HCT116 (cell line): ENCODE results near the gene UBXN10. TPM values are rescaled to one million over a fixed set of nuclear protein-coding genes. Genes with fewer than 3 reads are reported as not detected.

Experiments
- ATAC-seq: fragments of 200-7000 bp; cut with Tn5 transposase; 2 replicates; pipeline ENCODE4 v1.9.1; 2020; ENCODE audit warnings: mild to moderate bottlenecking, moderate library complexity
- BruUV-seq: library from RNA; stranded (reverse); fragments of 400-500 nt; replicated peaks from 2 replicates; lab custom pipeline; 2021; lab: Mats Ljungman, UMichigan
- CTCF ChIA-PET: fragments of 300-600 bp; sonication (Branson Sonifier 250); formaldehyde crosslinking; loops from one replicate; lab custom pipeline; 2021; ENCODE audit warnings: antibody characterized with exemption; lab: Charles Lee
- POLR2A ChIA-PET: fragments of 300-600, 350-600 bp; sonication (Branson Sonifier 250); formaldehyde crosslinking; loops from one replicate; lab custom pipeline; 2021; ENCODE audit warnings: antibody characterized with exemption; lab: Charles Lee
- RAD21 ChIA-PET, 2 experiments: fragments of 300-600 bp; sonication (Branson Sonifier 250); formaldehyde crosslinking; loops; one replicate each; lab custom pipeline; 2023; ENCODE audit warnings: low total read pairs in 2 of 2; ENCODE audit not compliant: uncharacterized antibody in 2 of 2, unreplicated experiment in 2 of 2, low non-redundant PET in 1 of 2; lab: Charles Lee
- DNase-seq: peaks from one replicate; pipeline ENCODE4 v3.0.0-alpha.2; 2010; ENCODE audit warnings: low read depth, low spot score
- H2AFZ ChIP-seq: fragments of 200-600 bp; shearing (Covaris generic), sonication (generic); 2 replicates; pipeline ENCODE4 v1.6.1; 2017; ENCODE audit warnings: low read depth, mixed run types, mixed read lengths, antibody characterized with exemption, low read length; ENCODE audit not compliant: poor library complexity, severe bottlenecking
- H3K27ac ChIP-seq: 2 replicates; pipeline ENCODE4 v1.5.1; 2012; ENCODE audit warnings: low read depth, low read length
- H3K27me3 ChIP-seq: fragments of 200-600 bp; sonication (generic); 2 replicates; pipeline ENCODE4 v1.6.1; 2016; ENCODE audit warnings: mixed run types, low read length, mixed read lengths; ENCODE audit not compliant: insufficient read depth
- H3K36me3 ChIP-seq, 2 experiments: fragments of 200-500 bp in 1 of 2; fragments of 200-600 bp in 1 of 2; sonication (Bioruptor generic) in 1 of 2; sonication (generic) in 1 of 2; 2 replicates each; pipeline versions ENCODE4 v1.5.1 to v1.6.1; 2014 to 2016; ENCODE audit warnings: low read length in 2 of 2, inconsistent platforms in 1 of 2, mixed read lengths in 1 of 2, mixed run types in 1 of 2; ENCODE audit not compliant: insufficient read depth in 2 of 2, control insufficient read depth in 1 of 2
- H3K4me1 ChIP-seq, 2 experiments: fragments of 200-600 bp in 1 of 2; sonication (generic) in 1 of 2; 2 replicates each; pipeline versions ENCODE4 v1.5.1 to v1.6.1; 2012 to 2017; ENCODE audit warnings: low read length in 2 of 2, inconsistent platforms in 1 of 2, mild to moderate bottlenecking in 1 of 2, mixed read lengths in 1 of 2, mixed run types in 1 of 2, moderate library complexity in 1 of 2; ENCODE audit not compliant: insufficient read depth in 2 of 2, control insufficient read depth in 1 of 2
- H3K4me2 ChIP-seq: fragments of 200-600 bp; sonication (generic); 2 replicates; pipeline ENCODE4 v1.6.1; 2017; ENCODE audit warnings: mixed run types, low read length, mixed read lengths
- H3K4me3 ChIP-seq, 2 experiments: fragments of 200-600 bp in 1 of 2; sonication (generic) in 1 of 2; replicated peaks in 1 of 2; 2 replicates each; pipeline ENCODE4 v1.5.1; 2011 to 2016; ENCODE audit warnings: low read length in 2 of 2, control low read depth in 1 of 2, low read depth in 1 of 2, mild to moderate bottlenecking in 1 of 2, mixed read lengths in 1 of 2, mixed run types in 1 of 2
- H3K79me2 ChIP-seq: fragments of 200-600 bp; sonication (generic); 2 replicates; pipeline ENCODE4 v1.6.1; 2017; ENCODE audit warnings: mild to moderate bottlenecking, mixed run types, low read length, moderate library complexity, mixed read lengths; ENCODE audit not compliant: insufficient read depth
- H3K9ac ChIP-seq: fragments of 200-600 bp; sonication (generic); 2 replicates; pipeline ENCODE4 v1.6.1; 2016; ENCODE audit warnings: low read length, mixed read lengths
- H3K9me2 ChIP-seq: fragments of 200-600 bp; sonication (generic), shearing (Covaris generic); 2 replicates; pipeline ENCODE4 v1.6.1; 2017; ENCODE audit warnings: mixed run types, mild to moderate bottlenecking, moderate library complexity; ENCODE audit not compliant: insufficient read depth
- H3K9me3 ChIP-seq, 2 experiments: fragments of 200-500 bp in 1 of 2; fragments of 200-600 bp in 1 of 2; sonication (Bioruptor generic) in 1 of 2; sonication (generic) in 1 of 2; 2 replicates each; pipeline ENCODE4 v1.6.1; 2014 to 2017; ENCODE audit warnings: low read length in 2 of 2, mixed read lengths in 2 of 2, inconsistent platforms in 1 of 2, low read depth in 1 of 2, mild to moderate bottlenecking in 1 of 2, mixed run types in 1 of 2, moderate library complexity in 1 of 2; ENCODE audit not compliant: control insufficient read depth in 1 of 2, insufficient read depth in 1 of 2
- H4K20me1 ChIP-seq: fragments of 200-600 bp; sonication (generic), shearing (Covaris generic); 2 replicates; pipeline ENCODE4 v1.6.1; 2017; ENCODE audit warnings: mixed run types, mild to moderate bottlenecking, moderate library complexity; ENCODE audit not compliant: insufficient read depth
- CEBPB ChIP-seq: IDR thresholded peaks from 2 replicates; pipeline ENCODE4 v1.6.1; 2012; ENCODE audit warnings: low read depth
- EGR1 ChIP-seq: IDR thresholded peaks from 2 replicates; pipeline ENCODE4 v1.6.1; 2012; ENCODE audit warnings: low read depth
- EZH2 ChIP-seq: fragments of 200-600 bp; sonication (generic); IDR thresholded peaks from 2 replicates; pipeline ENCODE4 v1.6.1; 2017; ENCODE audit warnings: antibody characterized with exemption, mixed run types
- FOSL1 ChIP-seq: IDR thresholded peaks from 2 replicates; pipeline ENCODE4 v1.6.1; 2012; ENCODE audit warnings: low read depth
- JUND ChIP-seq: IDR thresholded peaks from 2 replicates; pipeline ENCODE4 v1.6.1; 2012
- POLR2AphosphoS5 ChIP-seq: IDR thresholded peaks from 2 replicates; pipeline ENCODE4 v1.6.1; 2011; ENCODE audit warnings: mild to moderate bottlenecking, low read depth, low read length, moderate library complexity
- RAD21 ChIP-seq: IDR thresholded peaks from 2 replicates; pipeline ENCODE4 v1.6.1; 2012; ENCODE audit warnings: low read depth, mild to moderate bottlenecking
- SIN3A ChIP-seq: IDR thresholded peaks from 2 replicates; pipeline ENCODE4 v1.6.1; 2012; ENCODE audit warnings: low read depth
- SP1 ChIP-seq: IDR thresholded peaks from 2 replicates; pipeline ENCODE4 v1.6.1; 2012; ENCODE audit warnings: low read depth
- SRF ChIP-seq: IDR thresholded peaks from 2 replicates; pipeline ENCODE4 v1.6.1; 2012; ENCODE audit warnings: low read depth
- TCF7L2 ChIP-seq: IDR thresholded peaks from 2 replicates; pipeline ENCODE4 v1.7.0; 2011; ENCODE audit warnings: borderline replicate concordance, inconsistent platforms; ENCODE audit not compliant: insufficient read depth, insufficient read length; ENCODE audit errors: extremely low read depth
- ZFX ChIP-seq: fragments of 450-650 bp; IDR thresholded peaks from 2 replicates; pipeline ENCODE4 v1.6.1; 2017
- ZNF274 ChIP-seq: fragments of 200-500 bp; sonication (Bioruptor generic); IDR thresholded peaks from 2 replicates; pipeline ENCODE4 v1.6.1; 2014; ENCODE audit warnings: mild to moderate bottlenecking, low read depth, low read length, inconsistent platforms
- intact Hi-C: fragments of 100-400 bp; cut with micrococcal nuclease; formaldehyde crosslinking; loops from 2 replicates; pipeline ENCODE4 v1.10.0; 2022
- total RNA-seq: library from RNA; stranded (reverse); gene quantifications from one replicate; pipeline ENCODE4 v1.2.1, GENCODE V29; 2021; ENCODE audit not compliant: unreplicated experiment
- TF ChIP-seq, protein P1 (sequence below): IDR thresholded peaks from 2 replicates; pipeline ENCODE4 v1.6.1; 2012
- TF ChIP-seq, protein P2 (sequence below): IDR thresholded peaks from 2 replicates; pipeline ENCODE4 v1.6.1; 2012
- TF ChIP-seq, protein P3 (sequence below), 3 experiments: fragments of 200-600 bp in 1 of 3; sonication (generic) in 1 of 3; IDR thresholded peaks in 2 of 3; conservative IDR thresholded peaks in 1 of 3; 2 replicates each; pipeline ENCODE4 v1.5.1; 2012 to 2017; ENCODE audit warnings: low read depth in 2 of 3, low read length in 2 of 3, antibody characterized with exemption in 1 of 3, borderline replicate concordance in 1 of 3, control low read depth in 1 of 3, mild to moderate bottlenecking in 1 of 3, mixed read lengths in 1 of 3, mixed run types in 1 of 3, moderate library complexity in 1 of 3; ENCODE audit not compliant: insufficient read depth in 1 of 3
- TF ChIP-seq, protein P4 (sequence below): IDR thresholded peaks from 2 replicates; pipeline ENCODE4 v1.6.1; 2012; ENCODE audit warnings: low read depth

Gene UBXN10
- total RNA-seq, 1 experiment from 2014 or later = not detected

DNA sequence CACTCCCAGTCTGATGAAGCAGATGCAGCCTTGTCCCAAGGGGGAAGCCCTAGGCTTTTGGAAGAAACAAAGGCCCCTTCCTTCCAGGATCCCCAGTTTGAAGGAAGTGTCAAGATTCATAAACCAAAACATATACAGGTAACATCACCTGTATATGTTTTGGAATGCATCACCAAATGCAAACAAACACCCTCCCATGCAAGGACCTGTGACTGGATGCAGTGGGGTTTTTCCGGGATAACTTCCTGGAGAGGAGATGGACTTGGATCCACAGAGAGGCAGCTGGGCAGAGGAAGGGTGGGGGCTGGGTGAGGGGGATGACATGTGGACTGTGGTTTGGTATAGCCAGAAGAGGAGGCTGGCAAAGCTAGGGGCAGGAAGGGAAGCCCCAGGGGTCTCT lies 48.3 kb upstream of the UBXN10 start:
- no peak overlapping the region for H3K4me3 ChIP-seq
- no peaks in the 10 kb centered on the region for H3K9me3 ChIP-seq
- no peaks in the 10 kb centered on the region for H3K27me3 ChIP-seq
- H4K20me1 ChIP-seq = no peaks in the 10 kb centered on the region
- no peak for ATAC-seq
- TF ChIP-seq, protein P1, sequence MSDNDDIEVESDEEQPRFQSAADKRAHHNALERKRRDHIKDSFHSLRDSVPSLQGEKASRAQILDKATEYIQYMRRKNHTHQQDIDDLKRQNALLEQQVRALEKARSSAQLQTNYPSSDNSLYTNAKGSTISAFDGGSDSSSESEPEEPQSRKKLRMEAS = no peak
- TF ChIP-seq FOSL1 = no peak
- TF ChIP-seq SRF = no peak
- no peak for TF ChIP-seq SP1
- TF ChIP-seq, protein P2, sequence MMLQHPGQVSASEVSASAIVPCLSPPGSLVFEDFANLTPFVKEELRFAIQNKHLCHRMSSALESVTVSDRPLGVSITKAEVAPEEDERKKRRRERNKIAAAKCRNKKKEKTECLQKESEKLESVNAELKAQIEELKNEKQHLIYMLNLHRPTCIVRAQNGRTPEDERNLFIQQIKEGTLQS = no peak
- TF ChIP-seq POLR2AphosphoS5 = no peak
- TF ChIP-seq CEBPB = no peak
- no peak for TF ChIP-seq ZFX
- no peak for TF ChIP-seq EZH2
- no peak for TF ChIP-seq JUND
- no peak for TF ChIP-seq TCF7L2
- no peak for TF ChIP-seq ZNF274
- no peak for TF ChIP-seq RAD21
- no peak for TF ChIP-seq EGR1
- TF ChIP-seq, protein P3, sequence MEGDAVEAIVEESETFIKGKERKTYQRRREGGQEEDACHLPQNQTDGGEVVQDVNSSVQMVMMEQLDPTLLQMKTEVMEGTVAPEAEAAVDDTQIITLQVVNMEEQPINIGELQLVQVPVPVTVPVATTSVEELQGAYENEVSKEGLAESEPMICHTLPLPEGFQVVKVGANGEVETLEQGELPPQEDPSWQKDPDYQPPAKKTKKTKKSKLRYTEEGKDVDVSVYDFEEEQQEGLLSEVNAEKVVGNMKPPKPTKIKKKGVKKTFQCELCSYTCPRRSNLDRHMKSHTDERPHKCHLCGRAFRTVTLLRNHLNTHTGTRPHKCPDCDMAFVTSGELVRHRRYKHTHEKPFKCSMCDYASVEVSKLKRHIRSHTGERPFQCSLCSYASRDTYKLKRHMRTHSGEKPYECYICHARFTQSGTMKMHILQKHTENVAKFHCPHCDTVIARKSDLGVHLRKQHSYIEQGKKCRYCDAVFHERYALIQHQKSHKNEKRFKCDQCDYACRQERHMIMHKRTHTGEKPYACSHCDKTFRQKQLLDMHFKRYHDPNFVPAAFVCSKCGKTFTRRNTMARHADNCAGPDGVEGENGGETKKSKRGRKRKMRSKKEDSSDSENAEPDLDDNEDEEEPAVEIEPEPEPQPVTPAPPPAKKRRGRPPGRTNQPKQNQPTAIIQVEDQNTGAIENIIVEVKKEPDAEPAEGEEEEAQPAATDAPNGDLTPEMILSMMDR (IDR thresholded peaks at IDR 0.05 in 2 of 3, conservative IDR thresholded peaks at IDR 0.05 in 1 of 3; ENCODE audit: borderline replicate concordance in 1 of 3, insufficient read depth in 1 of 3, low read depth in 2 of 3, low read length in 2 of 3) = no peak
- TF ChIP-seq SIN3A = no peak
- TF ChIP-seq, protein P4, sequence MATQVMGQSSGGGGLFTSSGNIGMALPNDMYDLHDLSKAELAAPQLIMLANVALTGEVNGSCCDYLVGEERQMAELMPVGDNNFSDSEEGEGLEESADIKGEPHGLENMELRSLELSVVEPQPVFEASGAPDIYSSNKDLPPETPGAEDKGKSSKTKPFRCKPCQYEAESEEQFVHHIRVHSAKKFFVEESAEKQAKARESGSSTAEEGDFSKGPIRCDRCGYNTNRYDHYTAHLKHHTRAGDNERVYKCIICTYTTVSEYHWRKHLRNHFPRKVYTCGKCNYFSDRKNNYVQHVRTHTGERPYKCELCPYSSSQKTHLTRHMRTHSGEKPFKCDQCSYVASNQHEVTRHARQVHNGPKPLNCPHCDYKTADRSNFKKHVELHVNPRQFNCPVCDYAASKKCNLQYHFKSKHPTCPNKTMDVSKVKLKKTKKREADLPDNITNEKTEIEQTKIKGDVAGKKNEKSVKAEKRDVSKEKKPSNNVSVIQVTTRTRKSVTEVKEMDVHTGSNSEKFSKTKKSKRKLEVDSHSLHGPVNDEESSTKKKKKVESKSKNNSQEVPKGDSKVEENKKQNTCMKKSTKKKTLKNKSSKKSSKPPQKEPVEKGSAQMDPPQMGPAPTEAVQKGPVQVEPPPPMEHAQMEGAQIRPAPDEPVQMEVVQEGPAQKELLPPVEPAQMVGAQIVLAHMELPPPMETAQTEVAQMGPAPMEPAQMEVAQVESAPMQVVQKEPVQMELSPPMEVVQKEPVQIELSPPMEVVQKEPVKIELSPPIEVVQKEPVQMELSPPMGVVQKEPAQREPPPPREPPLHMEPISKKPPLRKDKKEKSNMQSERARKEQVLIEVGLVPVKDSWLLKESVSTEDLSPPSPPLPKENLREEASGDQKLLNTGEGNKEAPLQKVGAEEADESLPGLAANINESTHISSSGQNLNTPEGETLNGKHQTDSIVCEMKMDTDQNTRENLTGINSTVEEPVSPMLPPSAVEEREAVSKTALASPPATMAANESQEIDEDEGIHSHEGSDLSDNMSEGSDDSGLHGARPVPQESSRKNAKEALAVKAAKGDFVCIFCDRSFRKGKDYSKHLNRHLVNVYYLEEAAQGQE = no peak
- H3K79me2 ChIP-seq = no peaks in the 10 kb centered on the region
- H3K4me2 ChIP-seq = peak overlapping the region; percentile 44
- no peak overlapping the region for H3K9ac ChIP-seq
- POLR2A ChIA-PET = no interaction called here
- DNase-seq = no peak
- no TSS peak for BruUV-seq
- no peak overlapping the region for H2AFZ ChIP-seq
- H3K36me3 ChIP-seq = no peaks in the 10 kb centered on the region
- CTCF ChIA-PET = no interaction called here
- RAD21 ChIA-PET = no interaction called here
- intact Hi-C loops = no loop called here
- no peak overlapping the region for H3K27ac ChIP-seq
- H3K4me1 ChIP-seq = peaks cover 4 to 11% of the 10 kb centered on the region in 2 experiments; a peak in 3 of 4 replicates
- H3K9me2 ChIP-seq = no peaks in the 10 kb centered on the region
